ENCODE results near the gene BUD13.

The BUD13 gene

DNA sequence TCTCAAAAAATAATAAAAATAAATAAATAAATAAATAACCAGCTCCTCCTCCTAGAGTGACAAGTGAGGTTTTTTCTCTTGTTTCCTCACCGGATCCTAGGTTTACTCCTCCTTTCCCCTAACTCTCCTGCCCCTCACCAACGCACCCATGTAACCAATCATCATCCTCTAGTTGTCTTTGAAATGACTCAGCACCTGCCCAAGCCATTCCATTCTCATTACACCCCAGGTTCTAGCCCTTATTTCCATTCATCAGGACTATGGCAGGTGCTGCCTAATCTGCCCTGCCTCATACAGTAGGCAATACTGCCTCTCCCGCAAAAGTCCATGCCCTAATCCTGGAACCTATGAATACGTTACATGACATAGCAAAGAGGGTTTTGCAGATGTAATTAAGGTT, 60.4 kb downstream of the BUD13 start:
- DNase-seq = no peak

DNA sequence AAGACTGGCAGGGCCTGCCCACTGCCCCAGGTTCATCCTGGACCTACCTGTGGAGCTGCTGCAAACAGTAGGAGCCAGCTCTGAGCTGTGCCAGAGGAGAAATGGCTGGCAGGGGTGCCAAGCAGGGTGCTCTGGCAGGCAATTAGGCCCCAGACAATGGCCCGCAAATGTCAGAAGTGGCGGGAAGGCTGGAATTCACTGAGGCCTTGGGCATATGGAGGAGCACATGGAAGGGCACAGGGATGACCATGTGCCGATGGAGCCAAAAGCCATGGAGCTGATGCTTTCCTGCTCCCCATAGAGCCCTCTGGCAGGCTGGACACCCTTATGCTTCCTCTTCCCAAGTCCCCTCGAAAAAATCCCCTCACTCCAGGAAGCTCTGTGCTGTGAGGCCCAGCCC, 62.0 kb downstream of the BUD13 start:
- DNase-seq = no peak

DNA sequence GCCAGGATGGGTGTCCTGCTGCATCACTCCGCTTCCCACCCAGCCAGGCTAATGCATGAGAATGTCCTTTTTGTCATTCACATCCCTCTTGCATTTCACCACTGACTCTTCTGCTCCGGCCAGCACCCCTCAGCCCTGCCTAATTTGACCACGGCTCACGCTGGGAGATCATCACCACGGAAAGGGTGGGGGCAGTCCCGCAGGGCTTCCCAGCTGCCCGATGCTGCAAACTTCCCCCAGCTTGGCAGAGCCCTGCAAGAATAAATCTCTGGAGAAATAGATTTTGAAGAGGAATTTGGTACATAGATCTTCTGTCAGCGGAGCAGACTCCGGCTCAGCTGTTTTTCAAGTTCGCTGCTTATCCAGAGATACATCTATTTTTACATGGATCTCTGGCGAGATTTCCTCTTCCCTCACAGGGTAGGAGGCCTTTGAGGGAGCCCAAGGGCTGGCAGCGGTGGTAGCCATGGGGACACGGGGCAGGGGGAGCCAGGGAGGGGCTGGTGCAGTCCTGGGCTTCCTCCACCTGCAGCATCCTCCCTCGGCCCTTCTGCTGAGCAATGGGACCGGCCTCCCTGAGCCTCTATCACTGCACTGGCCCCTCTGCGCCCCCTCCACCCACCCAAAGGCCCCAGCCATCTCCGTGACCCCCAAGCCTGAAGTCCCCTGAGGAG, 62.6 kb downstream of the BUD13 start:
- no peak for DNase-seq

GRCh38 chr11:116707746-116708145, 65.0 kb downstream of the BUD13 start:
- DNase-seq = no peak

- DNase-seq = no peak
Measured at GRCh38 chr11:116707161-116707629, 65.6 kb downstream of the BUD13 start.

DNA sequence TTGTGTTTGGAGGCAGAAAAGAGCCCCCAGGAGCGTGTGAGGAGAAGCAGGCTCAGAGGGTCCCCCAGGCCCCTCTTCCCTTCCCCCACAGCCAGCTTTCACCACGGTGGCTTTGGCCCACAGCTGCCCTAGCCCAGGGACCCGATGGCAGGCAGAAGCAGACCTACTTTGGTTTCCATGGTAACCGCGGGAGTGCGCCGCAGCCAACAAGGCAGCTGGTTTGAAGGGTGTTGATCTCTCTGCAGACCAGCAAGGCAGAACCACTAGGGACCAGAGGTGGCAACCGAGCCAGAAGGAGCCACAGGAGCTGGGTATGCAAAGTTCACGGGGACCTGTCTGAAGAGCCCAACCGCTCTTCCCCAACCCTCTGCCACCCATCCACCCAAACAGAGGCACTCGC, 69.4 kb downstream of the BUD13 start:
- DNase-seq = peak; percentile 6

- no peak for DNase-seq
Measured at GRCh38 chr11:116702772-116703385, 69.9 kb downstream of the BUD13 start.

- no peak for DNase-seq
Measured at GRCh38 chr11:116701876-116702275, 70.9 kb downstream of the BUD13 start.

DNA sequence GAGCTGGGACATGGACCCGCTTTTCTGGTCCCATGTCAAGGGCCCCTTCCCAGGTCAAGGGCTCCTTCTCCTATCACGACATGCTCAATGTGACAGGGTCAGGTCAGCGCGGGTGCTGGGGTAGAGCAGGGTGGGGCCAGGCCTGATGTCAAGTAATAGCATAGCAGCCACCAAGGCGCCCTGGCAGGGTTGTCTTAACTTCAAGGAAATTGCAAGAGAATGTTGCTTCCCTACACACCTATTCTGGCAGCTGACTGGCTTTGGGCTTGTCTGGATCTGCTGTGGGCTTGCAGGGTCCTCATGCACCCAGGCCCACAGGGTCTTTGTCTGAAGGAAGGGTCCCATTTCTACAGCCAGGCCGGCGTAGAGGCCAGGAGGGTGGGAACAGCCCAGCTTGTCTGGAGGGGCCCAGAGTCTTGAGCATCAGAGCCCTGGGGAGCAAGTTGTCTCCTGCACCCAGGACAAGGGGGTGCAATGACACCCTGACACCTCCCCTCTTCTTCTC, 71.4 kb downstream of the BUD13 start:
- DNase-seq = no peak

DNA sequence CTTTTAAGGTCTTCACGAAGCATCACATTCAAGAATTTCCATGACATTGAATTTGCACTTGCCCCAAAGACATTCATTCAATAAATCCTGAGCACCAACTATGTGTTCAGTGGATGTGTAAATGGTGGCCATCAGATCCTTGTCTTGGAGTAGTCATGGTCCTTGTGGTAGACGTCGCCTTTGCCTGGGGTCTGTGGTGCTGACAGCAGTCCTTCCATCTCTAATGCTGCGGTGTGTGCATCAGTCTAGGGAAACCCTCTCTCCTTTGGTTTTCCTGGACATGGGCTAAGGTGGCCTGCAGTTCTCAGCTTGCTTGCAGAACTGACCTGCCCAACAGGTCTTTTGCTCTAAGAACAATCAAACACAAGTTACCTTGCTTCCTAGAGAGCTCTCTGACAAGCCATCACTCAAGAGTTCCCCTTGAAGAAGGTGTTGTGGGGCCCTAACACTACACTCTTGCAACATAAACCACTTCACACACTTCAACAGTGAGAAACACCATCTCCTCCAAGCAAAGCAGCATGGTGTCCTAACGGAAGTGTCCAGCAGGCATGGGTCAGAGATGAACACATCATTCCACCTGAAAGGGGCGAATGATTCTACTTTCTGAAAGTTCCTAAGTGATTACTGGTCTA, 72.1 kb downstream of the BUD13 start:
- DNase-seq = no peak
